HEK293 (cell line): ENCODE measurements around the gene PCP2.

Experiments
- CTCF ChIP-seq: fragments of 450-650 bp; formaldehyde crosslinking; IDR thresholded peaks from 2 replicates; pipeline ENCODE4 v1.5.1; 2016; ENCODE audit warnings: missing biosample characterization, missing genetic modification characterization
- GLIS2 ChIP-seq: fragments of 450-650 bp; formaldehyde crosslinking; IDR thresholded peaks from 2 replicates; pipeline ENCODE4 v1.5.1; 2016; ENCODE audit warnings: missing biosample characterization, missing genetic modification characterization
- HIC1 ChIP-seq: fragments of 450-650 bp; formaldehyde crosslinking; IDR thresholded peaks from 2 replicates; pipeline ENCODE4 v1.5.1; 2016; ENCODE audit warnings: missing biosample characterization, missing genetic modification characterization
- MYNN ChIP-seq: fragments of 450-650 bp; formaldehyde crosslinking; IDR thresholded peaks from 2 replicates; pipeline ENCODE4 v1.5.1; 2016; ENCODE audit warnings: missing biosample characterization, missing genetic modification characterization, borderline replicate concordance
- ZBTB1 ChIP-seq: fragments of 450-650 bp; formaldehyde crosslinking; IDR thresholded peaks from 2 replicates; pipeline ENCODE4 v1.5.1; 2016; ENCODE audit warnings: missing biosample characterization, missing genetic modification characterization
- ZBTB26 ChIP-seq: fragments of 450-650 bp; formaldehyde crosslinking; optimal IDR thresholded peaks from 2 replicates; pipeline ENCODE3; 2016; ENCODE audit warnings: missing biosample characterization, mild to moderate bottlenecking, missing genetic modification characterization
- ZNF274 ChIP-seq, 2 experiments: fragments of 200-500 bp in 1 of 2; fragments of 450-650 bp in 1 of 2; sonication (Bioruptor generic) in 1 of 2; formaldehyde crosslinking in 1 of 2; IDR thresholded peaks; 2 replicates each; pipeline versions ENCODE4 v1.5.1 to v1.6.1; 2014 to 2016; ENCODE audit warnings: borderline replicate concordance in 1 of 2, inconsistent platforms in 1 of 2, low read length in 1 of 2, missing biosample characterization in 1 of 2, missing genetic modification characterization in 1 of 2
- ZNF404 ChIP-seq: fragments of 450-650 bp; formaldehyde crosslinking; IDR thresholded peaks from 2 replicates; pipeline ENCODE4 v1.5.1; 2017; ENCODE audit warnings: missing biosample characterization, missing genetic modification characterization
- ZNF501 ChIP-seq: fragments of 450-650 bp; formaldehyde crosslinking; IDR thresholded peaks from 2 replicates; pipeline ENCODE4 v1.5.1; 2016; ENCODE audit warnings: missing biosample characterization, missing genetic modification characterization
- ZNF530 ChIP-seq: fragments of 450-650 bp; formaldehyde crosslinking; IDR thresholded peaks from 2 replicates; pipeline ENCODE4 v1.5.1; 2016; ENCODE audit warnings: low read depth, missing biosample characterization, missing genetic modification characterization
- ZNF561 ChIP-seq: fragments of 450-650 bp; IDR thresholded peaks from 2 replicates; pipeline ENCODE4 v1.5.1; 2018; ENCODE audit warnings: missing biosample characterization, missing genetic modification characterization, borderline replicate concordance
- ZNF670 ChIP-seq: fragments of 450-650 bp; formaldehyde crosslinking; IDR thresholded peaks from 2 replicates; pipeline ENCODE4 v1.5.1; 2016; ENCODE audit warnings: missing biosample characterization, missing genetic modification characterization, low read depth
- ZNF837 ChIP-seq: fragments of 450-650 bp; formaldehyde crosslinking; IDR thresholded peaks from 2 replicates; pipeline ENCODE4 v1.5.1; 2016; ENCODE audit warnings: missing biosample characterization, missing genetic modification characterization
- TF ChIP-seq, protein P1 (sequence below): fragments of 450-650 bp; formaldehyde crosslinking; IDR thresholded peaks from 2 replicates; pipeline ENCODE4 v1.5.1; 2016; ENCODE audit warnings: missing biosample characterization, missing genetic modification characterization

GRCh38 chr19:7625763-7626372 is 7.7 kb downstream of the PCP2 start:
- TF ChIP-seq HIC1 (tag by site-specific recombination) (no peak), ZNF530 (no peak), ZNF837 (tag by site-specific recombination) (no peak), ZNF561 (tag by site-specific recombination) (no peak), GLIS2 (0 out of 2 replicates have a peak, but pooled peaks have one; percentile 24), CTCF (tag by site-specific recombination) (no peak), MYNN (no peak), ZBTB26 (tag by site-specific recombination) (no peak), ZNF274 (IDR thresholded peaks at IDR 0.05; ENCODE audit: low read length) (no peak), ZNF274 (tag by site-specific recombination; IDR thresholded peaks at IDR 0.05; ENCODE audit: borderline replicate concordance) (no peak), ZNF501 (tag by site-specific recombination) (no peak), ZNF404 (tag by site-specific recombination) (no peak), ZBTB1 (tag by site-specific recombination) (no peak), ZNF670 (tag by site-specific recombination) (no peak)
- TF ChIP-seq, protein P1, sequence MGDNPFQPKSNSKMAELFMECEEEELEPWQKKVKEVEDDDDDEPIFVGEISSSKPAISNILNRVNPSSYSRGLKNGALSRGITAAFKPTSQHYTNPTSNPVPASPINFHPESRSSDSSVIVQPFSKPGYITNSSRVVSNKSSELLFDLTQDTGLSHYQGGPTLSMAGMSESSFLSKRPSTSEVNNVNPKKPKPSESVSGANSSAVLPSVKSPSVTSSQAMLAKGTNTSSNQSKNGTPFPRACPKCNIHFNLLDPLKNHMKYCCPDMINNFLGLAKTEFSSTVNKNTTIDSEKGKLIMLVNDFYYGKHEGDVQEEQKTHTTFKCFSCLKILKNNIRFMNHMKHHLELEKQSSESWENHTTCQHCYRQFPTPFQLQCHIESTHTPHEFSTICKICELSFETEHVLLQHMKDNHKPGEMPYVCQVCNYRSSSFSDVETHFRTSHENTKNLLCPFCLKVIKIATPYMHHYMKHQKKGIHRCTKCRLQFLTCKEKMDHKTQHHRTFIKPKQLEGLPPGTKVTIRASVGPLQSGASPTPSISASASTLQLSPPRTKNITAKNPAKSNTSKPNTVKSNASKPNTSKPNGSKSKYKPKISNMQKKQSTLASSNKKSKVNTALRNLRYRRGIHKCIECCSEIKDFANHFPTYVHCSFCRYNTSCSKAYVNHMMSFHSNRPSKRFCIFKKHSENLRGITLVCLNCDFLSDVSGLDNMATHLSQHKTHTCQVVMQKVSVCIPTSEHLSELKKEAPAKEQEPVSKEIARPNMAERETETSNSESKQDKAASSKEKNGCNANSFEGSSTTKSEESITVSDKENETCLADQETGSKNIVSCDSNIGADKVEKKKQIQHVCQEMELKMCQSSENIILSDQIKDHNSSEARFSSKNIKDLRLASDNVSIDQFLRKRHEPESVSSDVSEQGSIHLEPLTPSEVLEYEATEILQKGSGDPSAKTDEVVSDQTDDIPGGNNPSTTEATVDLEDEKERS (tag by site-specific recombination) = no peak
